PFSK-1 (cell line): ENCODE measurements around the gene NHLRC2.

Experiments
- FOXP2 ChIP-seq: optimal IDR thresholded peaks from 2 replicates; pipeline ENCODE3; 2011; ENCODE audit warnings: borderline replicate concordance, control low read depth, inconsistent platforms; ENCODE audit not compliant: insufficient read depth; ENCODE audit errors: extremely low read length, extremely low read depth
- TF ChIP-seq, protein P1 (sequence below), 2 experiments: IDR thresholded peaks; 2 replicates each; pipeline versions ENCODE4 v1.6.1 to v1.8.0; 2011 to 2012; ENCODE audit warnings: low read depth in 2 of 2, low read length in 2 of 2, control low read depth in 1 of 2, inconsistent platforms in 1 of 2, mild to moderate bottlenecking in 1 of 2, moderate library complexity in 1 of 2; ENCODE audit not compliant: insufficient read depth in 1 of 2

DNA sequence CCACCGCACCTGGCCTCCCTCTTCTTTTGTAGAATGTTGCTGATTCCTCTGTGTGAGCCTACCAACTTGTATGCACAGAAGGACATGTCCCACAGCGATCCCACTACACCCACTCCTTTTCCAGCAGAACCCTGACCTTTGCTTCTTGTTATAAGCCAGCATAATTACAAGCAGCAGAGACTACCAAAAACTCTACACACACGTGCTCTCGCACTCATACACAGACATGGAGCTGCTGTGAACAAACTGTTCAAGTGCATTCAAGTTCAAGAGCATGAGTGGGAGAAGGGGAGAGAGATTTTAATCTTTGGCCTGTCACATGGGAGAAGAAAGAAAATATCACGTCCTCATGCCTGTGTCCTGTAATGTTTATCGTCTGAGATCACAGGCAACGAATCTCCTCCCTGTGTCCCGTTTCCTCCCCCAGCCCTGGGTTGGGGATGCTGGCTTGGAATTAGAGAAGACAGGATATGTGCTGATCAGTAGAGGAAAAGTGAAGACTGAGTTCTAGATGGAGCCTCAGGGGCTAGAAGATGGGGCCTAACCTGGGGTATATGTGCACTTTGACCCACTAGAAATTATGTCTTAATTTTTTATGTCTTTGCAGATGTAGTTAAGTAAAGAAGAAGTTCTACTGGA lies 79.6 kb downstream of the NHLRC2 start:
- TF ChIP-seq, protein P1, sequence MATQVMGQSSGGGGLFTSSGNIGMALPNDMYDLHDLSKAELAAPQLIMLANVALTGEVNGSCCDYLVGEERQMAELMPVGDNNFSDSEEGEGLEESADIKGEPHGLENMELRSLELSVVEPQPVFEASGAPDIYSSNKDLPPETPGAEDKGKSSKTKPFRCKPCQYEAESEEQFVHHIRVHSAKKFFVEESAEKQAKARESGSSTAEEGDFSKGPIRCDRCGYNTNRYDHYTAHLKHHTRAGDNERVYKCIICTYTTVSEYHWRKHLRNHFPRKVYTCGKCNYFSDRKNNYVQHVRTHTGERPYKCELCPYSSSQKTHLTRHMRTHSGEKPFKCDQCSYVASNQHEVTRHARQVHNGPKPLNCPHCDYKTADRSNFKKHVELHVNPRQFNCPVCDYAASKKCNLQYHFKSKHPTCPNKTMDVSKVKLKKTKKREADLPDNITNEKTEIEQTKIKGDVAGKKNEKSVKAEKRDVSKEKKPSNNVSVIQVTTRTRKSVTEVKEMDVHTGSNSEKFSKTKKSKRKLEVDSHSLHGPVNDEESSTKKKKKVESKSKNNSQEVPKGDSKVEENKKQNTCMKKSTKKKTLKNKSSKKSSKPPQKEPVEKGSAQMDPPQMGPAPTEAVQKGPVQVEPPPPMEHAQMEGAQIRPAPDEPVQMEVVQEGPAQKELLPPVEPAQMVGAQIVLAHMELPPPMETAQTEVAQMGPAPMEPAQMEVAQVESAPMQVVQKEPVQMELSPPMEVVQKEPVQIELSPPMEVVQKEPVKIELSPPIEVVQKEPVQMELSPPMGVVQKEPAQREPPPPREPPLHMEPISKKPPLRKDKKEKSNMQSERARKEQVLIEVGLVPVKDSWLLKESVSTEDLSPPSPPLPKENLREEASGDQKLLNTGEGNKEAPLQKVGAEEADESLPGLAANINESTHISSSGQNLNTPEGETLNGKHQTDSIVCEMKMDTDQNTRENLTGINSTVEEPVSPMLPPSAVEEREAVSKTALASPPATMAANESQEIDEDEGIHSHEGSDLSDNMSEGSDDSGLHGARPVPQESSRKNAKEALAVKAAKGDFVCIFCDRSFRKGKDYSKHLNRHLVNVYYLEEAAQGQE (IDR thresholded peaks at IDR 0.05; ENCODE audit: insufficient read depth in 1 of 2, low read depth in 2 of 2, low read length in 2 of 2) = no peak
- no peak for TF ChIP-seq FOXP2
